ENCODE measurements around the gene KPNA2. TPM values are rescaled to one million over a fixed set of nuclear protein-coding genes. Genes with fewer than 3 reads are reported as not detected.

Gene KPNA2
- 370 TPM for polyA plus RNA-seq (2013, experiment 1 of 2)
- 366 TPM for polyA plus RNA-seq (2013, experiment 2 of 2)

DNA sequence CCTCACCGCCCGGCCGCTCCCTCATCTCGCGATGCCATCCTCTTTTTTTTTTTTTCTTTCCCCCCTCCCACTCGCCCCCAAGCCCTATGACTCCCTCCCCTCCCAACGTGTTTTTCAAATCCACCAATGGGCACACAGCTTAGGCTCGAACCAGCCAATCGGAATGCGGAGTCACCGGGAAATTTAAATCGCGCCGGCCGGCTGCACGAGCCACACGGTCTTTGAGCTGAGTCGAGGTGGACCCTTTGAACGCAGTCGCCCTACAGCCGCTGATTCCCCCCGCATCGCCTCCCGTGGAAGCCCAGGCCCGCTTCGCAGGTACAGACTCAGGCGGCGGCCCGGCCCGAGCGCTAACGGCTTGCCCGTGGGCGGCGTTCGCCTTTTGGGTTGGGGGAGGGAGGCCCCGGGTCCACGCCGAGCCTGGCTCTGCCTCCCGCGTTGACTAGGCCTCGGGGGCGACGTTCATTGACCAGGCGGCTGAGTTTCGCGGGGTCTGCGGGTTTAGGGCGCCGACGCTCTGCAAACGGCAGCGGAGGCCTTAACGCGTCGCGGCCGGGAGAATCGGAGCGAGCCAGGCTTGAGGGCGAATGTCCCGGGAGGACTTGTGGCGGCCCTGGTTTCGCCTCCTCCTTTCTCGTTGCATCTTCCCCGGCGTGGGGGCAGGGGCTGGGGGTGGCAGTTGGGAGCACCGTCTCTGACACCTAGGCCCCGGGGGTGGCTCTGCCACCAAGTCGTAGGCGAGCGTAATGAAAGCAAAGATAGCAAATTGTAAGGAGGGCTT lies at the start of gene KPNA2:
Gene KPNA2, plus strand, starts transcription at position 213 of the 781 bp plus-strand sequence. CDS start 1,398 bp downstream, outside the sequence.
- peak within 1 kb of the TSS; percentile 89 for H2BK120ac ChIP-seq (ENCODE audit: low read depth, low read length)
- no CpG with 5 or more reads among the region's 72 CpGs for WGBS, 2 donors (ENCODE audit: extremely low coverage in 2 of 2, insufficient read length in 2 of 2, insufficient replicate concordance in 1 of 2)
- H2BK15ac ChIP-seq (ENCODE audit: low read length): peak within 1 kb of the TSS; percentile 84
- peak within 1 kb of the TSS; percentile 98 for H2AK5ac ChIP-seq (ENCODE audit: low read depth, low read length)
- peak within 1 kb of the TSS; percentile 49 for H3K14ac ChIP-seq (ENCODE audit: low read length)
- H2AFZ ChIP-seq (ENCODE audit: low read length): peak within 1 kb of the TSS; percentile 79
- peak within 1 kb of the TSS; percentile 99 for H2BK5ac ChIP-seq (ENCODE audit: low read length)
- H3K27ac ChIP-seq (replicated peaks; ENCODE audit: low read length): peak within 1 kb of the TSS; percentile 84
- H3K4me1 ChIP-seq (ENCODE audit: control insufficient read depth in 2 of 2, insufficient read depth in 1 of 2, low read depth in 1 of 2, low read length in 2 of 2): peaks cover 6 to 7% of the 10 kb centered on the region in 2 donors
- H2BK12ac ChIP-seq (ENCODE audit: low read length): no peak within 1 kb of the TSS
- H3K4me2 ChIP-seq (ENCODE audit: insufficient read depth, low read length, poor library complexity, severe bottlenecking): peak within 1 kb of the TSS; percentile 51
- peak; percentile 99 for DNase-seq (ENCODE audit: low spot score)
- no peaks in the 10 kb centered on the region for H3K9me3 ChIP-seq (replicated peaks in 1 of 2; ENCODE audit: control insufficient read depth in 2 of 2, insufficient read depth in 1 of 2, low read depth in 1 of 2, low read length in 2 of 2)
- H4K91ac ChIP-seq (ENCODE audit: low read depth, low read length, poor library complexity): peak within 1 kb of the TSS; percentile 93
- H3K9ac ChIP-seq (ENCODE audit: low read depth, low read length, poor library complexity): peak within 1 kb of the TSS; percentile 98
- no peak within 1 kb of the TSS for H3K4ac ChIP-seq (ENCODE audit: low read length)
- H3K79me1 ChIP-seq (ENCODE audit: low read depth, low read length): no peaks in the 10 kb centered on the region
- peak within 1 kb of the TSS; percentile 93 for H3K23ac ChIP-seq (ENCODE audit: low read depth, low read length, poor library complexity)
- no peaks in the 10 kb centered on the region for H3K27me3 ChIP-seq (ENCODE audit: control insufficient read depth in 3 of 3, insufficient read depth in 3 of 3, low read depth in 1 of 3, low read length in 3 of 3)
- peak within 1 kb of the TSS; percentile 100 for H3K18ac ChIP-seq (ENCODE audit: low read length)
- peaks cover 25 to 45% of the 10 kb centered on the region in 2 donors for H3K36me3 ChIP-seq (replicated peaks in 1 of 2; ENCODE audit: control insufficient read depth in 2 of 2, insufficient read depth in 2 of 2, low read length in 2 of 2)
- H3K4me3 ChIP-seq (ENCODE audit: low read length in 2 of 2): peak within 1 kb of the TSS; percentile 89 to 99
- no peak within 1 kb of the TSS for H4K8ac ChIP-seq (ENCODE audit: low read depth, low read length)

DNA sequence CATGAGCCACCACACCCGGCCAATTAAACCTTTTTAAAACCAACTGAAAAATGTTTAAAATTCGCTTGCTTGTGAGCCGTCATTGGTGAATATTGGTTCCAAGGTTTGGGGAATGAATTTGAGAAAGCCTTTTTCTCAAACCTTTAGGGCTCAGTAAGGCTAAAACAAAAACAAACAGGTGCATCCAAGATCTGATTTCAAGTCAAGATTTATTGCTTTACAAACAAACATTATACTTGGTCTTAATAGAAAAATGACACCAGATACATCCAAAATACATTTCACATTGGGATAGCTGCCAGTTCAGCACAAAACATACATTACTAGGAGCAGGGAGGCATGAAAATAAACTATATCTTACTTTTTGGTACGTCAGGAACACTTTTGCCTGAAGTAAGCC lies 44.6 kb upstream of the KPNA2 start:
- no CpG with 5 or more reads among the region's 4 CpGs for WGBS, 2 donors (ENCODE audit: extremely low coverage in 2 of 2, insufficient read length in 2 of 2, insufficient replicate concordance in 1 of 2)
- no peak overlapping the region for H3K23ac ChIP-seq (ENCODE audit: low read depth, low read length, poor library complexity)
- H3K9ac ChIP-seq (ENCODE audit: low read depth, low read length, poor library complexity): no peak overlapping the region
- no peak overlapping the region for H3K27ac ChIP-seq (replicated peaks; ENCODE audit: low read length)
- H3K27me3 ChIP-seq (ENCODE audit: control insufficient read depth in 3 of 3, insufficient read depth in 3 of 3, low read depth in 1 of 3, low read length in 3 of 3): peaks cover 0 to 11% (median 0%) of the 10 kb centered on the region in 3 experiments
- no peak for DNase-seq (ENCODE audit: low spot score)
- no peak overlapping the region for H2BK15ac ChIP-seq (ENCODE audit: low read length)
- H2BK120ac ChIP-seq (ENCODE audit: low read depth, low read length): no peak overlapping the region
- no peak overlapping the region for H3K14ac ChIP-seq (ENCODE audit: low read length)
- peaks cover 3% of the 10 kb centered on the region for H3K79me1 ChIP-seq (ENCODE audit: low read depth, low read length)
- no peak overlapping the region for H3K4me3 ChIP-seq (ENCODE audit: low read length in 2 of 2)
- H2AK5ac ChIP-seq (ENCODE audit: low read depth, low read length): no peak overlapping the region
- no peak overlapping the region for H4K91ac ChIP-seq (ENCODE audit: low read depth, low read length, poor library complexity)
- H3K4ac ChIP-seq (ENCODE audit: low read length): no peak overlapping the region
- no peak overlapping the region for H2BK5ac ChIP-seq (ENCODE audit: low read length)
- H3K36me3 ChIP-seq (replicated peaks in 1 of 2; ENCODE audit: control insufficient read depth in 2 of 2, insufficient read depth in 2 of 2, low read length in 2 of 2): peaks cover 0 to 14% of the 10 kb centered on the region in 2 donors
- H3K4me2 ChIP-seq (ENCODE audit: insufficient read depth, low read length, poor library complexity, severe bottlenecking): no peak overlapping the region
- no peak overlapping the region for H2AFZ ChIP-seq (ENCODE audit: low read length)
- H2BK12ac ChIP-seq (ENCODE audit: low read length): no peak overlapping the region
- no peak overlapping the region for H4K8ac ChIP-seq (ENCODE audit: low read depth, low read length)
- no peaks in the 10 kb centered on the region for H3K9me3 ChIP-seq (replicated peaks in 1 of 2; ENCODE audit: control insufficient read depth in 2 of 2, insufficient read depth in 1 of 2, low read depth in 1 of 2, low read length in 2 of 2)
- H3K18ac ChIP-seq (ENCODE audit: low read length): no peak overlapping the region
- peaks cover 7 to 14% of the 10 kb centered on the region in 2 donors for H3K4me1 ChIP-seq (ENCODE audit: control insufficient read depth in 2 of 2, insufficient read depth in 1 of 2, low read depth in 1 of 2, low read length in 2 of 2)

DNA sequence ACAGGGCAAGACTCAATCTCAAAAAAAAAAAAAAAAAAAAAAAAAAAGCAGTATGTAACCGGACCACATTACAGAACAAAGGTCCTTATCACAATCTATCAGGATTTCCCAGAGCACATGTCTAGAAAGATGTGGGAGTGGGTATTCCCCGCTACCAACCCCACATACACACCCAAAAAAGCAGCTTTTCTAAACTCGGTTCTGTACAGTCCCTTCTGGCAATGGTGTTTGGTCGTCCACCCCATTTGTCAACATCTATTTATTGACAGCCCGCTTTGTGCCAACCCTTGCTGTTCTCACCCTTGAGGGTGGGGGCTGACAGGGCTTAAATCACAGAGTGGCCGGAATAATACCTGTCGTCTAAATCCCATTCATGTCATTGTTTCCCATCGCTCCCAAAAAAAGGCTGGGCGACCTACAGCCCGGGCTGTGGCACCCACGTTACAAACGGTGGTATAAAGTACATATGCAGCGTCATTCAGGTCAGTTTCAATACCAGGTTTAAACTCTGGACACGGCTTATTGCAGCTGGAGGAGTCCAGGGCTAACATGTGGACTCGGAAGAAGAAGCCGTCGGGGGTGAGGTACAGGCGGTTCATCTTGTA lies 42.9 kb upstream of the KPNA2 start:
- peak overlapping the region; percentile 32 for H3K14ac ChIP-seq (ENCODE audit: low read length)
- WGBS, 2 donors (ENCODE audit: extremely low coverage in 2 of 2, insufficient read length in 2 of 2, insufficient replicate concordance in 1 of 2): no CpG with 5 or more reads among the region's 18 CpGs
- peak overlapping the region; percentile 63 for H3K4me2 ChIP-seq (ENCODE audit: insufficient read depth, low read length, poor library complexity, severe bottlenecking)
- peak overlapping the region; percentile 76 for H2BK5ac ChIP-seq (ENCODE audit: low read length)
- H3K36me3 ChIP-seq (replicated peaks in 1 of 2; ENCODE audit: control insufficient read depth in 2 of 2, insufficient read depth in 2 of 2, low read length in 2 of 2): peaks cover 0 to 14% of the 10 kb centered on the region in 2 donors
- peaks cover 3% of the 10 kb centered on the region for H3K79me1 ChIP-seq (ENCODE audit: low read depth, low read length)
- no peak overlapping the region for H2AK5ac ChIP-seq (ENCODE audit: low read depth, low read length)
- H2AFZ ChIP-seq (ENCODE audit: low read length): peak overlapping the region; percentile 99
- peaks cover 0 to 14% (median 4%) of the 10 kb centered on the region in 3 experiments for H3K27me3 ChIP-seq (ENCODE audit: control insufficient read depth in 3 of 3, insufficient read depth in 3 of 3, low read depth in 1 of 3, low read length in 3 of 3)
- H2BK12ac ChIP-seq (ENCODE audit: low read length): no peak overlapping the region
- peak overlapping the region; percentile 89 for H3K18ac ChIP-seq (ENCODE audit: low read length)
- peak overlapping the region; percentile 56 for H2BK15ac ChIP-seq (ENCODE audit: low read length)
- H2BK120ac ChIP-seq (ENCODE audit: low read depth, low read length): no peak overlapping the region
- H3K23ac ChIP-seq (ENCODE audit: low read depth, low read length, poor library complexity): no peak overlapping the region
- H3K27ac ChIP-seq (replicated peaks; ENCODE audit: low read length): peak overlapping the region; percentile 87
- H3K9ac ChIP-seq (ENCODE audit: low read depth, low read length, poor library complexity): peak overlapping the region; percentile 89
- peaks cover 7 to 16% of the 10 kb centered on the region in 2 donors for H3K4me1 ChIP-seq (ENCODE audit: control insufficient read depth in 2 of 2, insufficient read depth in 1 of 2, low read depth in 1 of 2, low read length in 2 of 2)
- no peak overlapping the region for H4K91ac ChIP-seq (ENCODE audit: low read depth, low read length, poor library complexity)
- no peak overlapping the region for H4K8ac ChIP-seq (ENCODE audit: low read depth, low read length)
- H3K4me3 ChIP-seq (ENCODE audit: low read length in 2 of 2): peak overlapping the region; percentile 93 to 97
- H3K4ac ChIP-seq (ENCODE audit: low read length): no peak overlapping the region
- H3K9me3 ChIP-seq (replicated peaks in 1 of 2; ENCODE audit: control insufficient read depth in 2 of 2, insufficient read depth in 1 of 2, low read depth in 1 of 2, low read length in 2 of 2): no peaks in the 10 kb centered on the region
- peak; percentile 4 for DNase-seq (ENCODE audit: low spot score)

Data from neuronal stem cell (in vitro differentiated cells).